K562 (cell line): ENCODE data around the gene FGF14.

ENCODE experiments used
- ATF7 ChIP-seq: fragments of 450-650 bp; IDR thresholded peaks from 2 replicates; pipeline ENCODE4 v1.7.1; 2014; ENCODE audit warnings: mild to moderate bottlenecking, moderate library complexity
- CBX3 ChIP-seq, 2 experiments: IDR thresholded peaks; 1 replicate in 1 of 2; 2 replicates in 1 of 2; pipeline ENCODE4 v1.6.1; 2012; ENCODE audit warnings: inconsistent platforms in 2 of 2, low read length in 2 of 2, borderline replicate concordance in 1 of 2, control low read depth in 1 of 2
- MAFK ChIP-seq: IDR thresholded peaks from 2 replicates; pipeline ENCODE4 v1.6.1; 2011; ENCODE audit warnings: low read length, improper control_type of control experiment
- POLR2A ChIP-seq: fragments of 450-650 bp; conservative IDR thresholded peaks from 2 replicates; pipeline ENCODE4 v1.6.1; 2016
- TF ChIP-seq, protein P1 (sequence below): sonication (generic); formaldehyde crosslinking; IDR thresholded peaks from 2 replicates; pipeline ENCODE4 v1.9.0; 2022; ENCODE audit warnings: mild to moderate bottlenecking, missing genetic modification reagents
- TF ChIP-seq, protein P2 (sequence below), 3 experiments: IDR thresholded peaks in 2 of 3; conservative IDR thresholded peaks in 1 of 3; 2 replicates each; pipeline ENCODE4 v1.5.1; 2011 to 2012; ENCODE audit warnings: low read length in 3 of 3, mild to moderate bottlenecking in 3 of 3, control low read depth in 2 of 3, improper control_type of control experiment in 1 of 3, inconsistent platforms in 1 of 3, low read depth in 1 of 3, mixed read lengths in 1 of 3, moderate library complexity in 1 of 3; ENCODE audit not compliant: insufficient read depth in 2 of 3

DNA sequence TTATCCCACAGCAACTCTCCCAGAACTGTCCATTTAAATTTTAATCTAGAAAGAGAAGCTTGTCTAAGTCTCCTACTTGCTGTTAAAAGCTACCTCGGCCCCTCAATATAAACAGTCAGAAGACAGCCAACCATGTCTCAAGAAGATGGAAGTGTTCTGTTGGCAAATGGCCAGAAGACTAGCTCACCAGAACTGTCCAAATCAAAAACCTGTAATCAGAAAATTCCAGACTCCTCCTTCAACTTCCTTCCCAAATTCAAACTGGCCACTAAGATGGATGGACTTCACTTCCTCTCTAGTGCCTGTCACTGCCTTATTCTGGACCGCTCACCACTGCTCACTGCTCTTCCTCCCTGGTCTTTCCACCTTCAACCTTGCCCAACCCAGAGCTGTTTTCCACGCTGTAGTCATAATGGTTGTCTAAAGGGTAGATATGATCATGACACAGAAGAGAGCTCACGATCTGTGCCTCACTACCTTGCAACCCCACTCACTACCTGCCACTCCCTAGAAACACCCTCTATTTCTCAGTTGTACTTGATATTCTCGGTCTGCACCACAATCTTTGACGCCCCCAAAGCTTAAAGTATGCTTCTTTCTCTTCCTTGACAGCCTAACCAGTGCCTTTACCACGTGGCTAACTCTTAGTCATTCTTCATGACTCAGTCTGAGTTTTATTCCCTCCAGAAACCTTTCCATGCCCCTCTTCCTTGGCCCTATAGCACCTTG is 9.2 kb downstream of the FGF14 start:
- TF ChIP-seq MAFK, result no peak
- TF ChIP-seq, protein P1, sequence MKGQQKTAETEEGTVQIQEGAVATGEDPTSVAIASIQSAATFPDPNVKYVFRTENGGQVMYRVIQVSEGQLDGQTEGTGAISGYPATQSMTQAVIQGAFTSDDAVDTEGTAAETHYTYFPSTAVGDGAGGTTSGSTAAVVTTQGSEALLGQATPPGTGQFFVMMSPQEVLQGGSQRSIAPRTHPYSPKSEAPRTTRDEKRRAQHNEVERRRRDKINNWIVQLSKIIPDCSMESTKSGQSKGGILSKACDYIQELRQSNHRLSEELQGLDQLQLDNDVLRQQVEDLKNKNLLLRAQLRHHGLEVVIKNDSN, result no peak
- TF ChIP-seq, protein P2, sequence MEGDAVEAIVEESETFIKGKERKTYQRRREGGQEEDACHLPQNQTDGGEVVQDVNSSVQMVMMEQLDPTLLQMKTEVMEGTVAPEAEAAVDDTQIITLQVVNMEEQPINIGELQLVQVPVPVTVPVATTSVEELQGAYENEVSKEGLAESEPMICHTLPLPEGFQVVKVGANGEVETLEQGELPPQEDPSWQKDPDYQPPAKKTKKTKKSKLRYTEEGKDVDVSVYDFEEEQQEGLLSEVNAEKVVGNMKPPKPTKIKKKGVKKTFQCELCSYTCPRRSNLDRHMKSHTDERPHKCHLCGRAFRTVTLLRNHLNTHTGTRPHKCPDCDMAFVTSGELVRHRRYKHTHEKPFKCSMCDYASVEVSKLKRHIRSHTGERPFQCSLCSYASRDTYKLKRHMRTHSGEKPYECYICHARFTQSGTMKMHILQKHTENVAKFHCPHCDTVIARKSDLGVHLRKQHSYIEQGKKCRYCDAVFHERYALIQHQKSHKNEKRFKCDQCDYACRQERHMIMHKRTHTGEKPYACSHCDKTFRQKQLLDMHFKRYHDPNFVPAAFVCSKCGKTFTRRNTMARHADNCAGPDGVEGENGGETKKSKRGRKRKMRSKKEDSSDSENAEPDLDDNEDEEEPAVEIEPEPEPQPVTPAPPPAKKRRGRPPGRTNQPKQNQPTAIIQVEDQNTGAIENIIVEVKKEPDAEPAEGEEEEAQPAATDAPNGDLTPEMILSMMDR (IDR thresholded peaks at IDR 0.05 in 2 of 3, conservative IDR thresholded peaks at IDR 0.05 in 1 of 3; ENCODE audit: insufficient read depth in 2 of 3, low read depth in 1 of 3, low read length in 3 of 3), result no peak
- no peak for TF ChIP-seq ATF7
- TF ChIP-seq POLR2A, result no peak
- TF ChIP-seq CBX3 (IDR thresholded peaks at IDR 0.05; ENCODE audit: borderline replicate concordance in 1 of 2, low read length in 2 of 2), result no peak
